ENCODE data around the gene ZNF853. TPM values are rescaled to one million over a fixed set of nuclear protein-coding genes. Genes with fewer than 3 reads are reported as not detected.

ZNF853 gene
- total and polyA plus RNA-seq, 4 donors, result 0.04 to 3.0 (median 0.51) TPM

GRCh38 chr7:6618621-6619020 lies 3.2 kb downstream of the ZNF853 start:
- TF ChIP-seq HNF4A (conservative IDR thresholded peaks at IDR 0.05) (no peak), ATF3 (IDR thresholded peaks at IDR 0.05) (no peak), FOXA1 (IDR thresholded peaks at IDR 0.05) (no peak)
- no peak overlapping the region for H3K27ac ChIP-seq (ENCODE audit: low read depth in 1 of 2, low read length in 2 of 2)
- H3K9me3 ChIP-seq (ENCODE audit: control insufficient read depth in 4 of 4, low read length in 3 of 4), result no peaks in the 10 kb centered on the region
- H3K27me3 ChIP-seq (ENCODE audit: control insufficient read depth in 4 of 4, insufficient read depth in 4 of 4, low read length in 3 of 4), result peaks cover 0 to 4% (median 3%) of the 10 kb centered on the region in 4 donors
- H3K36me3 ChIP-seq (ENCODE audit: control insufficient read depth in 4 of 4, insufficient read depth in 3 of 4, low read depth in 1 of 4, low read length in 3 of 4), result no peaks in the 10 kb centered on the region
- DNase-seq (ENCODE audit: low spot score), result no peak
- peaks cover 0 to 7% (median 5%) of the 10 kb centered on the region in 4 donors for H3K4me1 ChIP-seq (ENCODE audit: control insufficient read depth in 4 of 4, insufficient read depth in 4 of 4, low read length in 3 of 4)
- H3K4me3 ChIP-seq (ENCODE audit: low read depth in 1 of 3, low read length in 3 of 3), result no peak overlapping the region
- 88% methylated on average over 4 of the region's 4 CpGs for WGBS
- H3K9ac ChIP-seq (ENCODE audit: low read depth in 1 of 2, low read length in 2 of 2), result no peak overlapping the region

- TF ChIP-seq JUND (IDR thresholded peaks at IDR 0.05) (no peak), REST (IDR thresholded peaks at IDR 0.05) (no peak), HNF4G (IDR thresholded peaks at IDR 0.05) (no peak)
- no peak overlapping the region for H3K4me3 ChIP-seq (ENCODE audit: low read depth in 1 of 3, low read length in 3 of 3)
- WGBS, result 77% methylated on average over 3 of the region's 3 CpGs
- H3K4me1 ChIP-seq (ENCODE audit: control insufficient read depth in 4 of 4, insufficient read depth in 4 of 4, low read length in 3 of 4), result peaks cover 0 to 7% (median 3%) of the 10 kb centered on the region in 4 donors
- no peak overlapping the region for H3K27ac ChIP-seq (ENCODE audit: low read depth in 1 of 2, low read length in 2 of 2)
- no peaks in the 10 kb centered on the region for H3K36me3 ChIP-seq (ENCODE audit: control insufficient read depth in 4 of 4, insufficient read depth in 3 of 4, low read depth in 1 of 4, low read length in 3 of 4)
- H3K27me3 ChIP-seq (ENCODE audit: control insufficient read depth in 4 of 4, insufficient read depth in 4 of 4, low read length in 3 of 4), result peaks cover 0 to under 1% (median 0%) of the 10 kb centered on the region in 4 donors
- H3K9me3 ChIP-seq (ENCODE audit: control insufficient read depth in 4 of 4, low read length in 3 of 4), result no peaks in the 10 kb centered on the region
- H3K9ac ChIP-seq (ENCODE audit: low read depth in 1 of 2, low read length in 2 of 2), result no peak overlapping the region
- no peak for DNase-seq (ENCODE audit: low spot score)
Observed at GRCh38 chr7:6619961-6620360, 4.6 kb downstream of the ZNF853 start.

- H3K4me1 ChIP-seq (ENCODE audit: control insufficient read depth in 4 of 4, insufficient read depth in 4 of 4, low read length in 3 of 4), result no peaks in the 10 kb centered on the region
- no peaks in the 10 kb centered on the region for H3K27me3 ChIP-seq (ENCODE audit: control insufficient read depth in 4 of 4, insufficient read depth in 4 of 4, low read length in 3 of 4)
- no peak for DNase-seq (ENCODE audit: low spot score)
- WGBS, result 87% methylated on average over 20 of the region's 20 CpGs
- no peaks in the 10 kb centered on the region for H3K36me3 ChIP-seq (ENCODE audit: control insufficient read depth in 4 of 4, insufficient read depth in 3 of 4, low read depth in 1 of 4, low read length in 3 of 4)
- no peak overlapping the region for H3K27ac ChIP-seq (ENCODE audit: low read depth in 1 of 2, low read length in 2 of 2)
- no peak overlapping the region for H3K4me3 ChIP-seq (ENCODE audit: low read depth in 1 of 3, low read length in 3 of 3)
- H3K9me3 ChIP-seq (ENCODE audit: control insufficient read depth in 4 of 4, low read length in 3 of 4), result no peaks in the 10 kb centered on the region
- no peak overlapping the region for H3K9ac ChIP-seq (ENCODE audit: low read depth in 1 of 2, low read length in 2 of 2)
- TF ChIP-seq NR2F2 (IDR thresholded peaks at IDR 0.05) (no peak), HNF4A (conservative IDR thresholded peaks at IDR 0.05) (no peak), RXRA (IDR thresholded peaks at IDR 0.05) (no peak), GABPA (IDR thresholded peaks at IDR 0.05 in 1 of 2, conservative IDR thresholded peaks at IDR 0.05 in 1 of 2) (no peak), YY1 (IDR thresholded peaks at IDR 0.05) (no peak), TAF1 (conservative IDR thresholded peaks at IDR 0.05) (no peak), EGR1 (IDR thresholded peaks at IDR 0.05; ENCODE audit: low read depth in 2 of 2) (no peak), HNF4G (IDR thresholded peaks at IDR 0.05) (no peak), ATF3 (IDR thresholded peaks at IDR 0.05) (no peak), SP1 (IDR thresholded peaks at IDR 0.05) (no peak), FOXA2 (IDR thresholded peaks at IDR 0.05) (no peak), FOXA1 (IDR thresholded peaks at IDR 0.05) (no peak), ZBTB33 (IDR thresholded peaks at IDR 0.05) (no peak), CTCF (IDR thresholded peaks at IDR 0.05; ENCODE audit: low read depth, low read length, missing input control) (no peak), JUND (IDR thresholded peaks at IDR 0.05) (no peak), MAX (IDR thresholded peaks at IDR 0.05) (no peak), RAD21 (IDR thresholded peaks at IDR 0.05) (no peak)
Observed at GRCh38 chr7:6621195-6622133, 6.1 kb downstream of the ZNF853 start.

Measured in liver (tissue), 9 donors.